Hepatocyte (in vitro differentiated cells): ENCODE measurements around the gene VWA8.

Experiments
- EZH2 ChIP-seq: fragments of 200-600 bp; sonication (generic); IDR thresholded peaks from 2 replicates; pipeline ENCODE4 v1.6.1; 2016; ENCODE audit warnings: antibody characterized with exemption, mild to moderate bottlenecking, borderline replicate concordance
- EZH2phosphoT487 ChIP-seq: fragments of 200-600 bp; sonication (generic); IDR thresholded peaks from one replicate; pipeline ENCODE4 v1.6.1; 2018; ENCODE audit warnings: antibody characterized with exemption, mild to moderate bottlenecking, low read depth, moderate library complexity; ENCODE audit not compliant: unreplicated experiment, severe bottlenecking
- TF ChIP-seq, protein P1 (sequence below): fragments of 200-600 bp; sonication (generic); IDR thresholded peaks from 2 replicates; pipeline ENCODE4 v1.5.1; 2016; ENCODE audit warnings: antibody characterized with exemption, mild to moderate bottlenecking; ENCODE audit not compliant: poor library complexity

DNA sequence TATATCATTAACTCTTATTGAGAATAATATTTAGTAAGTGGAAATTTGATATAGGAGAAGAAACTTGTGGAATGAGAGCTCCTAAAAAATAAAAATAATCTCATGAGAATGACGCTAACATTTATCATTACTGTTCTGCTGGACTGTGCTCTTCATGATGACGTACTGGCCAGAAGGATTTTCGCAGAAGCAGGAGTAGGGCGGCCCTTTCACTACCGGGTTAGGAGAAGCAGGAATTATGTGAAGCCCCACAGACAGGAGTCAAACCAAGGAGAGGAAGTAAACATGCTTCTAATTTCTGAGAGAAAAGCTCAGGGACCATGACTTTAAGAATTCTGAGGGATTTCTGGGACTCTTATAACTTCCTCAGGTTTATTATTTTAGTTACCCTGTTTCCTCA, 195.1 kb downstream of the VWA8 start:
- TF ChIP-seq, protein P1, sequence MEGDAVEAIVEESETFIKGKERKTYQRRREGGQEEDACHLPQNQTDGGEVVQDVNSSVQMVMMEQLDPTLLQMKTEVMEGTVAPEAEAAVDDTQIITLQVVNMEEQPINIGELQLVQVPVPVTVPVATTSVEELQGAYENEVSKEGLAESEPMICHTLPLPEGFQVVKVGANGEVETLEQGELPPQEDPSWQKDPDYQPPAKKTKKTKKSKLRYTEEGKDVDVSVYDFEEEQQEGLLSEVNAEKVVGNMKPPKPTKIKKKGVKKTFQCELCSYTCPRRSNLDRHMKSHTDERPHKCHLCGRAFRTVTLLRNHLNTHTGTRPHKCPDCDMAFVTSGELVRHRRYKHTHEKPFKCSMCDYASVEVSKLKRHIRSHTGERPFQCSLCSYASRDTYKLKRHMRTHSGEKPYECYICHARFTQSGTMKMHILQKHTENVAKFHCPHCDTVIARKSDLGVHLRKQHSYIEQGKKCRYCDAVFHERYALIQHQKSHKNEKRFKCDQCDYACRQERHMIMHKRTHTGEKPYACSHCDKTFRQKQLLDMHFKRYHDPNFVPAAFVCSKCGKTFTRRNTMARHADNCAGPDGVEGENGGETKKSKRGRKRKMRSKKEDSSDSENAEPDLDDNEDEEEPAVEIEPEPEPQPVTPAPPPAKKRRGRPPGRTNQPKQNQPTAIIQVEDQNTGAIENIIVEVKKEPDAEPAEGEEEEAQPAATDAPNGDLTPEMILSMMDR = no peak
- TF ChIP-seq EZH2phosphoT487 = no peak
- TF ChIP-seq EZH2 = no peak
